Brain pericyte (primary cell): ENCODE results near the gene MRGPRX4.

Source experiments
- DNase-seq: peaks from one replicate; pipeline ENCODE4 v3.0.0-alpha.2; 2012; ENCODE audit warnings: low read depth, low spot score

Gene MRGPRX4

GRCh38 chr11:18209058-18209457, 36.4 kb downstream of the MRGPRX4 start:
- DNase-seq = no peak

- no peak for DNase-seq
Observed at GRCh38 chr11:18221274-18221876, 48.7 kb downstream of the MRGPRX4 start.

- DNase-seq = no peak
Observed at GRCh38 chr11:18222814-18223421, 50.3 kb downstream of the MRGPRX4 start.
